Measurements from ENCODE around the gene CYP46A1.

DNA sequence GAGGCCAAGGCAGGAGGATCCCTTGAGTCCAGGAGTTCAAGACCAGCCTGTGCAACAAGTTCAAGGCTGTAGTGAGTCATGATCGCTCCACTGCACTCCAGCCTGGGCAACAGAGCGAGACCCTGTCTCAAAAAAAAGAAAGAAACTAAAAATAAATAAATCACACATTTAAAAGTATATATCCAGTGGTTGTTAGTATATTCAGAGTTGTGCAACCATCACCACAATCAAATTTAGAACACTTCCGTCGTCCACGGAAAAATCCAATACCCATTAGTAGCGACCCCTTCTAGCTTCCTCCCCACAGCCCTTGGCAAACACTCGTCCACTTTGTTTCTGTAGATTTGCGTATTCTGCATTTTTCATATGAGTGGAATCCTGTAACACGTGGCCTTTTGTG, 64.4 kb downstream of the CYP46A1 start:
- no peak for TF ChIP-seq TAF1 (IDR thresholded peaks at IDR 0.05; ENCODE audit: borderline replicate concordance, insufficient read depth, low read length)
- no peak for TF ChIP-seq REST (IDR thresholded peaks at IDR 0.05; ENCODE audit: insufficient read depth in 1 of 2, low read depth in 2 of 2, low read length in 2 of 2)
